ENCODE measurements around the gene PDE4D. TPM values are rescaled to one million over a fixed set of nuclear protein-coding genes. Genes with fewer than 3 reads are reported as not detected.
"Not testable (repeated sequence)": the region's sequence is repeated elsewhere in the genome, so short reads cannot be mapped to it uniquely, and the experiment has no call there.

The PDE4D gene
- total RNA-seq, 6 experiments from 2014 or later: 1.6 to 10.3 (median 5.6) TPM

DNA sequence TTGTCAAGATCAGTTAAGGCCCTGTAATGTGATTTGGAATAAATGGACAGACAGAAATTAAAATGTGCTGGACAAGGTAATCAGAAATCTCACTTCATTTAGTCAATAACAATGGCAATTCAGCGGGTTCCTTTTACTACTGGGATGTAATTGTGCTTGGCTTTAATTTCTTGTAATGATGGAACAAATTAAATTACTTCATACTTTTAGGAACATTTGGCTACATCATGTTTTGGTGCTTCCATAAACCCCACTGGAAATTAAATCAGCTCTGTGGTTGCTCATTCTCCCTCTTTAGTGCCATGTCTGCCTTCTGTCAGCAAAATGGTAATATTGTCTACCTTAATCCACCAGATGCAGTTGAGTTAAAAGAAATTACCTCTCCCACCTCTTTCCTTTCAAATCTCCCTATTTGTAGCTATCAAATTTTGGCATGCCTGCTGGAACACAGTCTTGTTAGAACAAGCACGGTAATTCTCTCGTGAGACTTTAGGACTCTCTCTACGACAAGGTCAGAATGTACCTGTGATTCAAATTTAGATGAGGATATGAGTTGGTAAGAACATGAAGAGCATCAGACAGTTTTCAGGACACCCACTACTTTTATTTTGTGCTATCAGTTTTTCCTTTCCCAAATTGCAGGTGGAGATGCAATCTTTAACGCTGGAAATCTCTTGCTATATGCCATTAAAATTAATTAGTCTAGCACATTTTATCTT, 834.4 kb downstream of the PDE4D start:
- Histone ChIP-seq H3K27me3 (no peaks in the 10 kb centered on the region), H3K4me3 (no peak overlapping the region), H3K4me1 (no peaks in the 10 kb centered on the region), H3K9me3 (no peaks in the 10 kb centered on the region), H3K36me3 (no peaks in the 10 kb centered on the region), H3K27ac (no peak overlapping the region)
- intact Hi-C loops (cut with DNase I): no loop called here
- TF ChIP-seq POLR2A (IDR thresholded peaks at IDR 0.05): no peak
- TF ChIP-seq, protein P1, sequence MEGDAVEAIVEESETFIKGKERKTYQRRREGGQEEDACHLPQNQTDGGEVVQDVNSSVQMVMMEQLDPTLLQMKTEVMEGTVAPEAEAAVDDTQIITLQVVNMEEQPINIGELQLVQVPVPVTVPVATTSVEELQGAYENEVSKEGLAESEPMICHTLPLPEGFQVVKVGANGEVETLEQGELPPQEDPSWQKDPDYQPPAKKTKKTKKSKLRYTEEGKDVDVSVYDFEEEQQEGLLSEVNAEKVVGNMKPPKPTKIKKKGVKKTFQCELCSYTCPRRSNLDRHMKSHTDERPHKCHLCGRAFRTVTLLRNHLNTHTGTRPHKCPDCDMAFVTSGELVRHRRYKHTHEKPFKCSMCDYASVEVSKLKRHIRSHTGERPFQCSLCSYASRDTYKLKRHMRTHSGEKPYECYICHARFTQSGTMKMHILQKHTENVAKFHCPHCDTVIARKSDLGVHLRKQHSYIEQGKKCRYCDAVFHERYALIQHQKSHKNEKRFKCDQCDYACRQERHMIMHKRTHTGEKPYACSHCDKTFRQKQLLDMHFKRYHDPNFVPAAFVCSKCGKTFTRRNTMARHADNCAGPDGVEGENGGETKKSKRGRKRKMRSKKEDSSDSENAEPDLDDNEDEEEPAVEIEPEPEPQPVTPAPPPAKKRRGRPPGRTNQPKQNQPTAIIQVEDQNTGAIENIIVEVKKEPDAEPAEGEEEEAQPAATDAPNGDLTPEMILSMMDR (IDR thresholded peaks at IDR 0.05): no peak
- WGBS (ENCODE audit: insufficient coverage, low coverage, low lambda C conversion rate, missing lambda C conversion rate): 80% methylated on average over 5 of the region's 5 CpGs
- DNase-seq (no peak), ATAC-seq (no peak)

DNA sequence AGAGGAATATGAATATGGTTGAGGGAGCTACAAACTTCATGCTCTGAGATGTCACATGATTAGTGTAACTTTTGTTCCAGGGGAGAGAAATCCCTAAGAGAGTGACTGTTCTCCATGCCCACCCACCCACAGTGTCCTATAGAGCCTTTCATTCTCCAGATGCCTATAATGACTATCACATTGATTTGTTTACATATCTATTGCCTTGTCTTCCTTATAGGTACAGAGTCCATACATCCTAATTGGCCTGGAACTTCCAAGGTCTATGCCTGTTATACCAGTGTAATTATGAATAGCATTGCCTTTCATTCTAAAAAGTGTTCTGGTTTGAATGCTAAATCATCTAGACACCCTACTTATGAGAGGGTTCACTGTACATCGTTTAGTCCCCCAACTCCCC, 835.3 kb downstream of the PDE4D start:
- Histone ChIP-seq H3K36me3 (no peaks in the 10 kb centered on the region), H3K4me3 (no peak overlapping the region), H3K9me3 (no peaks in the 10 kb centered on the region), H3K27me3 (no peaks in the 10 kb centered on the region), H3K4me1 (no peaks in the 10 kb centered on the region), H3K27ac (no peak overlapping the region)
- DNase-seq (no peak), ATAC-seq (no peak)
- TF ChIP-seq, protein P1 (IDR thresholded peaks at IDR 0.05): no peak
- no peak for TF ChIP-seq POLR2A (IDR thresholded peaks at IDR 0.05)
- 90% methylated on average over 1 of the region's 1 CpG for whole genome bisulfite sequencing (ENCODE audit: insufficient coverage, low coverage, low lambda C conversion rate, missing lambda C conversion rate)
- intact Hi-C loops (cut with DNase I): no loop called here

DNA sequence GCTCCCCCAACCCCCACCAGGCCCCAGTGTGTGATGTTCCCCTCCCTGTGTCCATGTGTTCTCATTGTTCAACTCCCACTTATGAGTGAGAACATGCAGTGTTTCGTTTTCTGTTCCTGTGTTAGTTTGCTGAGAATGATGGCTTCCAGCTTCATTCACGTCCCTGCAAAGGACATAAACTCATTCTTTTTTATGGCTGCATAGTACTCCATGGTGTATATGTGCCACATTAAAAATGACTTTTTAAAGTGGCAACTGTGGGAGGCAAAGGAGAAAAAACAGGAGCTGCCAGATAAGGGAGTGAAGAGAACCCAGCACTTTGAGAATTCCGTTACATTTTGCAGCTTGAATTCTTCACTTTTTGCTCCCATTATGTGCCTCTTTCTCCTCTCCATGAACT, 836.9 kb downstream of the PDE4D start:
- intact Hi-C loops (cut with DNase I); H3K27me3 ChIP-seq: not testable (repeated sequence)

DNA sequence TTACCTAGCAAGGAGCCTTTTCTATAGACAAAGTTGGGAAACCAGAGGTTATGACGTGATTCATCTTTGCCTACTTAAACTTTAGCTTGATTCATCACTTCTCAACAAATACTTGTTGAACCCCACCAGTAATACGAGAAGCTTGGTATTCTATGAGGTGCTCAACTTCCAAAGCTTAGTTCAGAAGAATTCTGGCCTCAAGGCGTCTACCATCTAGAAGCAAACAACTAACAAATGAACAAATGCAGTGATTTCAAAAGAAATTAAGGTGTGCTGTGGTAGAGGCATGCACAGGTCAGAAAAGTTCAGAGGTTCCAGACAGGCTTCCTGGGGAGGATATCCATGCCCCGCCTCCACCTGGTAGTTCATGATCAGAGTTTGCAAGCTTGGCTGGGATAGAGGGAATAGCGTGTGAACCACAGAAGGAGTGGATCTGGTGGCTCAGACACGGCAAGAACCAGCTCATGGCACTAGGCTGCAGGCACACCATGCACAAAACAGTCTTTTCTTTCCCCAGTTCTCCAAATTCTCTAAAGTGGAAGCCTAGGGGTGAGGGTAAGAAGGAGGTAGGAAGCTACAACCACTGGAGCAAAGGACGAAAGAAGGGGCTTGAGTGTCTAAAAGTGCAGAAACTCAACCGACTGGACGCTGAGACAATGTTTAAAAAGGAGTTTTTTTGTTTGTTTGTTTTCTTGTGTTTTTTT, 837.6 kb downstream of the PDE4D start:
- Histone ChIP-seq H3K27ac (no peak overlapping the region), H3K9me3 (no peaks in the 10 kb centered on the region), H3K4me3 (no peak overlapping the region), H3K27me3 (no peaks in the 10 kb centered on the region), H3K4me1 (no peaks in the 10 kb centered on the region), H3K36me3 (no peaks in the 10 kb centered on the region)
- ATAC-seq (no peak), DNase-seq (no peak)
- no peak for TF ChIP-seq POLR2A (IDR thresholded peaks at IDR 0.05)
- TF ChIP-seq, protein P1 (IDR thresholded peaks at IDR 0.05): no peak
- intact Hi-C loops (cut with DNase I): no loop called here
- WGBS (ENCODE audit: insufficient coverage, low coverage, low lambda C conversion rate, missing lambda C conversion rate): 74% methylated on average over 9 of the region's 9 CpGs

More for the DNA sequence above, 836.9 kb downstream of the PDE4D start:
- not testable (repeated sequence) for H3K9me3 ChIP-seq, H3K4me3 ChIP-seq, H3K4me1 ChIP-seq, H3K27ac ChIP-seq, ATAC-seq, DNase-seq, H3K36me3 ChIP-seq
- 82% methylated on average over 3 of the region's 3 CpGs for WGBS (ENCODE audit: insufficient coverage, low coverage, low lambda C conversion rate, missing lambda C conversion rate)

DNA sequence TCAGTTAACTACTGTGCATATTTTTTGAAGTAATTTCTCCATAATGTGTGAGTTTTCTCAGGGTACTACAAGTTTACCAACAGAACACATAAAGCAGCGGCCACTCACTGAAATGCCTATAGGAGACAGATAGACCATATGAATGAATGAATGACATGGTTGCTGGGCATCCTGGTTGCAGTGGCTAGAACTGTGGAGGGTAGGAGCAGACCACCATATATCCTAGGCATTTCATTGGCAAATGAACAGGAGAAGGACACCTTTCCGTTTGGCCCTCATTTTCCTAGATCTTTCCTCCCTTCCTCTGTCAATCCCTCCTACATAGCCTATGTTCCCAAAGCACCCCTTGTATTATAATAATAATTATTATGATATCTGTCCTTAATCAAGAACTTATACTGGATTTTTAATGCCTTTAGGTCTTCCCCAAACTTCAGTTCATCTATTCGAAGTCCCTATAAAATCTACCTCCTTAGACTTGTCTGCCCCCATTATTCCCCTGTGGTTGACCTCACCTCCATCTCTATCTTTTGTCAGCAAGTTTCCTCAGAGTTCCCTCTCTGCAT, 838.5 kb downstream of the PDE4D start:
- H3K36me3 ChIP-seq: no peaks in the 10 kb centered on the region
- no peak overlapping the region for H3K4me3 ChIP-seq
- no peak overlapping the region for H3K27ac ChIP-seq
- H3K9me3 ChIP-seq: no peaks in the 10 kb centered on the region
- H3K4me1 ChIP-seq: no peaks in the 10 kb centered on the region
- 81% methylated on average over 3 of the region's 3 CpGs for WGBS (ENCODE audit: insufficient coverage, low coverage, low lambda C conversion rate, missing lambda C conversion rate)
- no peaks in the 10 kb centered on the region for H3K27me3 ChIP-seq
- TF ChIP-seq, protein P1 (IDR thresholded peaks at IDR 0.05): no peak
- TF ChIP-seq POLR2A (IDR thresholded peaks at IDR 0.05): no peak
- intact Hi-C loops (cut with DNase I): no loop called here
- DNase-seq (no peak), ATAC-seq (no peak)

All from right lobe of liver (tissue), 6 donors.